Activated gamma-delta T cell (primary cell): ENCODE results near the gene NCOA3.
"Not testable (repeated sequence)": the region's sequence is repeated elsewhere in the genome, so short reads cannot be mapped to it uniquely, and the experiment has no call there.

ENCODE experiments used
- DNase-seq: peaks from one replicate; lab custom pipeline; 2025; lab: John Stamatoyannopoulos, UW

The NCOA3 gene

DNA sequence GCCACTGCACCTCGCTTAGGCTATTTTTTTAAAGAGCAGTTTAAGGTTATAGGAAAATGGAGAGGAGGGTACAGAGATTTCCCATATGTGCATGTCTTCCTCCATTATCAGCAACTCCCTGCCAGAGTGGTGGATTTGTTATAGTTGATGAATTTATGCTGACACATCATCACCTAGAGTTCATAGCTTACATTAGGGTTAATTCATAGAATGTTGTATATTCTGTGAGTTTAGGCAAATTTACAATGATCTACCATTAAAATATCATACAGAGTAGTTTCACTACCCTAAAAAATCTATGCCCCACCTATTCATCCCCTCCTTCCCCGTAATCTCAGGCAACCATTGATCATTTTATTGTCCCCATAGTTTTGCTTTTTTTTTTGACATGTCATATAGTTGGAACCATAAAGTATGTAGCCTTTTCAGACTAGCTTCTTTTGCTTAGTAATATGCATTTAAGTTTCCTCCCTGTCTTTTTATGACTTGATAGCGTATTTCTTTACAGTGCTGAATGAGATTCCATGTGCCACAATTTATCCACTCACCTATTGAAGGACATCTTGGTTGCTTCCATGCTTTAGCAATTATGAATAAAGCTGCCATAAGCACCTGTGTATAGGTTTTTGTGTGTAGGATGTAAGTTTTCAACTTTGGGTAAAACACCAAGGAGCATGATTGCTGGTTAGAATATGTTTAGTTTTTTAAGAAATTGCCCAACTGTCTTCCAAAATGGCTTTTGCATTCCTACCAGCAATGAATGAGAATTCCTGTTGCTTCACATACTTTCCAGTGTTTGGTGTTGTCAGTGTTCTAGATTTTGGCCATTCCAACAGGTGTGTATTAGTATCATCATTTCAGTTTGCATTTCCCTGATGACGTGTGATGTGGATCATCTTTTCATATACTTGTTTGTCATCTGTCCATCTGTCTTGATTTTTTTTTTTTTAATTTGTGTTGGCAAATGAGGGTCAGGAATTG lies 60.2 kb downstream of the NCOA3 start:
- no peak for DNase-seq

DNA sequence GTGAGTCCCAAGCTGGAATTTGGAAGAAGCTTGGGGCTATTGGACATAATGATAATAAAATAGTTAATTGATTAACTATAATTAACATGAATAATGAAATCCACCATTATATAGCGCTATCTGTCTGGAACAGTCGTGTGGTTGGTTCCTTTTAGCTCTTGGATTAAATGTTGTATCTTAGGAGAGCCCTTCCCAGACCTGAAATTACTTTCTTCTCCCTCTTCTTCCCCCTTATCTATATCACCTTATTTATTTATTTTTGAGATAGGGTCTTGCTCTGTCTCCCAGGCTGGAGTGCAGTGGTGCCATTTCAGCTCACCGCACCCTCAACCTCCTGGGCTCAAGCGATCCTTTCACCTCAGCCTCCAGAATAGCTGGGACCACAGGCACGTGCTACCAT lies 64.6 kb downstream of the NCOA3 start:
- DNase-seq: no peak

DNA sequence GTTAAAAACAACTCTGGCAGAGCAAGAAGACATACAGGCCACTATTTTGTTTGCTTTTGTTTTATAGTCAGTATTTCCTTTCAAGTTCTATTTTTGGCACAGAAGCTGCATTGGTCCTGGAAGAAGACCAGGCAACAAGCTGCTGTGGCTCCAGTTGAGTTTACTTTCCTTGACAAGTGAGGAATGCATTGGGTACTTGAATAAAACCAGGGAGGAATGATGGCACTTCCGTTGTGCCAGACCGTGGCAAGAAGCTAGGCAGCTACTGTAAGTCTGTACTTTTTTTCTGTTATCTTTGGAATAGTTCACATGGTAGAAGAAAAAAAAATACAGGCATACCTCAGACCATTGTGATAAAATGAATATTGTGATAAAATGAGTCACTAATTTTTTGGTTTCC lies 66.3 kb downstream of the NCOA3 start:
- DNase-seq: no peak

DNA sequence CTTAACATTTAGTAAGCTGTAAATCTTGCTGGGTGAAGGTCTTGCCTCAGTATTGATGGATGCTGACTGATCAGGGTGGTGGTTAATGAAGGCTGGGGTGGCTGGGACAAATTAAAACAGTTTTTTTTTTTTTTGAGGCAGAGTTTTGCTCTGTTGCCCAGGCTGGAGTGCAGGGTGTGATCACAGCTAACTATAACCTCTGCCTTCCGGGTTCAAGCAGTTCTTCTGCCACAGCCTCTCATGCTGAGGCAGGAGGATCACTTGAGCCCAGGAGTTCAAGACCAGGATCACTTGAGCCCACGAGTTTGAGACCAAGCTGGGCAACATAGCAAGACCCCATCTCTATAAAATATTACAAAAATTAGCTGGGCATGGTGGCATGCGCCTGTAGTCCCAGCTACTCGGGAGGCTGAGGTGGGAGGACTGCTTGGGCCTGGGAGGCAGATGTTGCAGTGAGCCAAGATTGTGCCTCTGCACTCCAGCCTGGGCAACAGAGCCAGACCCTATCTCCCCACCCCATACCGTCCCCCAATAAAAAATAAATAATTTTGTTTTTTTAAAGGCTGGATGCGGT lies 67.2 kb downstream of the NCOA3 start:
- DNase-seq: no peak

DNA sequence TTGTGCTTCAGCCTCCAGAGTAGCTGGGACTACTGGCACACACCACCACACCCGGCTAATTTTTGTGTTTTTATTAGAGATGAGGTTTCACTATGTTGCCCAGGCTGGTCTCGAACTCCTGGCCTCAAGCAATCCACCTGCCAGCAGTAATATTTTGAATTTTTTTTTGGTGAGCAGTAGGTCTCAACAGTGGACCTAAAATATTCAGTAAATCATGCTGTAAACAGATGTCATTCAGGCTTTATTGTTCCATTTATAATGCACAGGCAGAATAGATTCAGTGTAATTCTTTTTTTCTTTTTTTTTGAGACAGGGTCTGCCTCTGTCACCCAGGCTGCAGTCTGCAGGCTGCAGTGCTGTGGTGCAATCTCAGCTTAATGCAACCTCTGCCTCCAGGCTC lies 69.7 kb downstream of the NCOA3 start:
- DNase-seq: no peak

DNA sequence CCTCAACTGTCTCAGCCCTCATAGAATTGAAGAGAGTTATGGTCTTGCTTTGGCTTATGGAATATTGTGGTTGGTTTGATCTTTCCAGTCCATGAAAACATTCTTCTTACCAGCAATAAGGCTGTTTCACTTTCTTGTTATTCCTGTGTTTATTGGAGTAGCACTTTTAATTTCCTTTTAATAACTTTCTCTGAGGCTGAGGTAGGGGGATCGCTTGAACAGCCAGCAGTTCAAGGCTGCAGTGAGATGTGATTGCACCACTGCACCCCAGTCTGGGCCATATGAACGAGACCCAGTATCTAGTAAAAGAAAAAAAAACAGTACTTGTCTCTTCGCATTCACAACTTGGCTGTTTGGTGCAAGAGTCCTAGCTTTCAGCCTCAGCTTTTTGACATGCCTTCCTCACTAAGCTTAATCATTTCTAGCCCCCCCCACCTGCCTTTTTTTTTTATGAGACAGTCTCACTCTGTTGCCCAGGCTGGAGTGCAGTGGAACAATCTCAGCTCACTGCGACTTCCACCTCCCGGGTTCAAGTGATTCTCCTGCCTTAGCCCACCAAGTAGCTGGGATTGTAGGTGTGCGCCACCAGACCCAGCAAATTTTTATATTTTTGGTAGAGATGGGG lies 70.5 kb downstream of the NCOA3 start:
- no peak for DNase-seq

DNA sequence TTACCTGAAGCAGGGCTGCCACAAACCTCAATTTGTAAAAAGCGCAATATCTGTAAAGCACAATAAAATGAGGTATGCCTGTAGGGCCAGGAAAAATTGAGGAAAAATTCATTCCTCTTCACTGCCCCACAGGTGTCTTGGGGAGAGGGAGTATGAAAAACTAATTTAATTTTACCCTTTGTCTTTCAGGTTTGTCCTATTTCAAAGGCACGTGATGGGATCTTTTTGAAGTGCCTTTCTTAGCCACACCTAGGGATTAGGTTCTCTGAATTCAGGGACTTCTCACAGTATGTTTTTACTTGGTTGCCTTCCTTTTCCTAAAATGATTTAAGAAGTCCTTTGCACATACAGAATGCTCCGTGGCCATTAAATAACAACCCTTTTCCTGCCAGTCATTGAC lies 71.9 kb downstream of the NCOA3 start:
- no peak for DNase-seq

DNA sequence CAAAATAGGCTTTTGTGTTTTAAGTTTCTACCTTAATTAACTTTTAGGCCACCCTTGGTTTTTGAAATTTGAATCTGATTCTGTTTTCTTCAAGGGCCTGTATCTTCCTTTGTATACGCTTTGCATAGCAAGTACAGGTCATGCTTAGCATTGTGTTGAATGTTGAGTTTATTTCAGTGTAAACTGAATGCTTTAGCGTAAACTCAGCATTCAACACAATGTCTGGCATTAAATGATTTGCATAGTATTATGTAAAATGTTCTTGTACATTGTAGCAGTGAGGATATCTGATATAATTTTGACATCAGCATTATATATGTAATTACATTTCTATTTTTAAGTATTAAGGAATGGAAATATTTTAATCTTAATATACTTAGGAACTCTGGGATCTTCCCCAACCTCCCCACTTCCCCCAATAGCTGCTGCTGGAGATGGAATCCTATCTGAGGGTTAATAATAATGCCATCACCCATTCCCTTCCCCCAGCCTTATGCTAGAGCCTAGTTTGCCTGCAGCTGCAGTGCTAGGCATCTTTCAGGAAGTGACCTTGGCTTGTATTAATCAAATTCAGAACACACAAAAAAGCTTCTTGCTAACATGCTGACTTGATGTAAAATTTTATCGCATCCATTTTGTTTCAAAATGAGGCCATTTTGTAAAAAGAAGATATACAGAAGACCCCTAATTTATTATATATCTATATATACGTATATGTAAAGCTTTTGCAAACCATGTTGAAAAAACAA lies 73.1 kb downstream of the NCOA3 start:
- no peak for DNase-seq

DNA sequence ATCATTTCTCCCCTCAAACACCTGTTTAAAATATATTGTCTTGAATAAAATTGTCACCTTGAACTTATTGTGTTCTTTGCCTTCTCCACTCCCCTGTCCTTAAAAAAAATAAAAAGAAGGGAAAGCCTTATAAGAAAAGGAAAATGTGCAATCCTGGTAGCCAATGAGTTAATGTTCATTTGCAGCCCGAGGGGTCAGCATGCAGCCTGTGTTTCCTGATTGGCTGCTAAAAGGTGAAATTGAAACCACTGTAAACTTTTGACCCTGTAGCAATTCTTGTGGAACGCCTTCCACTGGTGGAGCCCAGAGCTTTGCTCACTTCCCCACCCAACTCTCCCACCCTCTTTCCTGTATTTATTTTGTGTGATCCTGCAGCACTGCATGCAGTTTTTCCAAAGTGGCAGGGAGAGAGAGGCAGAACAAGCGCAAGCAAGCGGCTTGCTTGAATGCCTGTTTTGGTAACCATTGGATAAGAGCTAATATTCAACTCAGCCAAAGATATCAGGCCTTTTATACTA lies 74.9 kb downstream of the NCOA3 start:
- DNase-seq: no peak

DNA sequence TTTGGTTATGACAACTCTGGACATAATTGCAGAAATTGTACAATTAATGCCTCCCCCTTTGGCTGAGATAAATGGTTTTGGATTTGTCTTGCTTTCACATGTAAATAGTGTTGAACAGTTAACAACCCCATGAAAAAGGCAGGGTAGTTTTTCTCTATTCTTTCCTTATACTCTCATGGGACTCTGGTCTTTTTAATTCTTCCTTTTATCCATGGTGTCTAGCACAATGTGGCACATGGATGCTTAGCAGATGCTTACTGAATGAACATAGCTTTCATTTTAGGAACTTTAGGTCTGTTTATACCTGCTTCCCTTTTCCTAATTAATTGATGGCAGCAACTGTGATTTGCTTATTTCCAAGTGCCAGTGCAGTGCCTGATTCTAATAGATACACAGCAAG lies 75.6 kb downstream of the NCOA3 start:
- no peak for DNase-seq

DNA sequence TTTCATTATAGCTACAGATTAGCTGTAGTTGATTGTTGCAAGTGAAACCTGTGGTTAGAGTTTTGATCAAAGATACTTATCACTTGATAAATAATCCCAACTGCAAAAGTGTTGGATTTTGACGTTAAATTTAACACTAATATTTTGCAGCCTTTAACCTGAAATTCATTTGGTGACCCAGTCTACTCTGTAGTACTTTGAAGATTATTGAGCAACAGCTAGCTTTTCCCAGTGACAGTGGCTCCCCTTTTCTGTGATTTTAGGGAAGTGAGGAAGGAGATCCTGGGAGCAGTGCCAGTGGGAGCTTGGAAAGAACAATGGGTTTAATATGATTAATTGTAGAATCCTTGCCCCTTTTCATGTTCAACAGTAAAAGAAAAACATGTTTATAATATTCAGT lies 76.9 kb downstream of the NCOA3 start:
- DNase-seq: no peak

DNA sequence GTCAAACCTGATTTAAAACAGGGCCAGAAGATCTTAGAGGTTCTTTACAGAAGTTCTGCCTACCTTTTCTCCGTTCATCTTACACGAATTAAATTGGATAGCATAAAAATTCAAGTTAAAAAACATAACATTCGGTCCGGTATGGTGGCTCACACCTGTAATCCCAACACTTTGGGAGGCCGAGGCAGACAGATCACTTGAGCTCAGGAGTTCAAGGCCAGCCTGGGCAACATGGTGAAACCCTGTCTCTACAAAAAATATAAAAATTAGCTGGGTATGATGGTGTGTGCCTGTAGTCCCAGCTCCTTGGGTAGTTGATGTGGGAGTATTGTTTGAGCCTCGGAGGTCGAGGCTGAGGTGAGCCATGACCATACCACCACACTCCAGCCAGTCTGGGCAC lies 79.0 kb downstream of the NCOA3 start:
- DNase-seq: not testable (repeated sequence)

DNA sequence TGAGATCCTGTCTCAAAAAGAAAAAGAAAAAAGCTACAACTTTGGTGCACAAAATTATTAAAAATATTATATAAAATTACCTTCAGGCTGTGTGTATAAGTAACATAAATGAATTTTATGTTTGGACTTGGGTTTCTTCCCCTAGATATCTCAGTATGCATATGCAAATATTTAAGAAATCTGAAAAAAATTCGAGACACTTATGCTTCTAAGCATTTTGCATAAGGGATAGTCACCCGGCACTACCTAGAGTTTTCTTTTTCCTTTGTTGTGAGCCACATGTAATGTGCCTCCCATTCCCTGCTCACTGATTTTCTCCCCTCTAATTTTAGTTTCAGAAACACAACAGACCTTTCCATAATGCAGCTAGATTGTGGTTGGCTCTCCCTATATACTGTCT lies 79.4 kb downstream of the NCOA3 start:
- DNase-seq: no peak

DNA sequence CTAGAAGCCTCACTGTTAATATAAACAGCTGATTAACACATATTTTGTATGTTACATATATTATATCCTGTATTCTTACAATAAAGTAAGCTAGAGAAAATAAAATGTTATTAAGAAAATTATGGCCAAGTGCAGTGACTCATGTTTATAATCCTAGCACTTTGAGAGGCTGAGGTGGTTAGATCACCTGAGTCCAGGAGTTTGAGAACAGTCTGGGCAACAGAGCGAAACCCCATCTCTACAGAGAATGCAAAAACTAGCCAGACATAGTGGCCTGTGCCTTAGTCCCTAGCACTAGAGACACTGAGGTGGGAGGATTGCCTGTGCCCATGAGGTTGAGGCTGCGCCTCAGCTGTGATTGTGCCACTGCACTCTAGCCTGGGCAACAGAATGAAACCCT lies 81.9 kb downstream of the NCOA3 start:
- no peak for DNase-seq

DNA sequence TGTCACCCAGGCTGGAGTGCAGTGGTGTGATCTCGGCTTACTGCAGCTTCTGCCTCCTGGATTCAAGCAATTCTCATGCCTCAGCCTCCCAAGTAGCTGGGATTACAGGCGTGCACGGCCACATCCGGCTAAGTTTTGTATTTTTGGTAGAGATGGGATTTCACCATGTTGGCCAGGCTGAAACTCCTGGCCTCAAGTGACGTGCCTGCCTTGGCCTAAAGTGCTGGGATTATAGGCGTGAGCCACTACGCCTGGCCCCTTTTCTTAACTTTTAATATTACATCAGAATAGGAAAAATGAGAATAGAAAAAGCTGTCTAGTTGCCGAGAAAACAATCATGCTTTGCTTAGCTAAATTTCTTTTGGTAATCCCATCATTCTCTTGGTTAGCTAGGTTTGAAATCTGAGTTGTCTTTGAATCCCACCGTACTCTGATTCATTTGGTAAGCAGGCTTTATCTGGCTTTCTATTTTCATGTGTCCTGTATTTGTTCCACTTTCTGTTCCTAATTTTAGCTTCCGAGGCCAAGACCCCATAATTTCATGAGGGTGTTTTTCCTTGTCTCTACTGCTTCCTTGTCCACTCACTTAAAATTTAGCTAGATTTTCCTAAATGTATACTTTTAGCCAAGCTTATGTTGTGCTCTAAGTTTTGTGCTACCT lies 83.5 kb downstream of the NCOA3 start:
- no peak for DNase-seq

DNA sequence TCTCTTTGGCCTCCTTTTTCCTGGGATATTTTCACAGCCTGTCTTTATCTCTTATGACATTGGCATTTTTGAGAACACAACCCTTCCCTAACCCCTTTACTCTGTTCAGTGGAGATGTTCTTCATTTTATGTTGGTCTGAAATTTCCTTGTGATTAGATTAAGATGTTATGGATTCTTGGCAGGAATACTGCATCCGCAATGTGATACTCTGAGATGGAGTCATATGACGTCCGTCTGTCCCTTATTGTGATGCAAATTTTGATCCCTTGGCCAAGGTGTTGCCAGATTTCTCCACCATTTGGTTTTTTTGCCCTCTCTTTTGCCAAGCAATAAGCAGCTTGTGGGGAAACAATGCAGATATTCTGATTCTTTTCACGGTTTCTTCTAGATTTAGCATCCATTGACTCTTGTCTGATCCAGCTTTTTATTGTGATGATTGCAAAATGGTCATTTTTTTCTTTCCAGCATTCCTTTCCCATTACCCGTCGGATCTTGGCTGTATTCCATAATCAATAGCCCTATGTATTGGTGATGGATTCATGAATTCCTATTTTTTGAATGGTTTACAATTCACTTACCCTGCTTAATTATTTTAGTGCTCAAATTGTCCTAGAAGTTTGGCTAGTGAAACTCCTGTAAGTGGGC lies 85.1 kb downstream of the NCOA3 start:
- no peak for DNase-seq

DNA sequence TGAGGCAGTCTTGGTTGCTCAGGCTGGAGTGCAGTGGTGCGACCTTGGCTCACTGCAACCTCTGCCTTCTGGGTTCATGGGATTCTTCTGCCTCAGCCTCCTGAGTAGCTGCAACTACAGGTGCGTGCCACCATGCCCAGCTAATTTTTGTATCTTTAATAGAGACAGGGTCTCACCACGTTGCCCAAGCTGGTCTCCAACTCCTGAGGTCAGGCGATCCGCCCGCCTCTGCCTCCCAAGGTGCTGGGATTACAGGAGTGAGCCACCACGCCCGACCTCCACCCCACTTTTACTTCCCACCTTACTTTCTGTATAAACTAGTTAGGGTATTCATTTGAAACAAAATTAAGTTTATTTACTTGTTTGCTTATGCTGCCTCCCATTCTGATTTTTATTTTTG lies 86.5 kb downstream of the NCOA3 start:
- no peak for DNase-seq

DNA sequence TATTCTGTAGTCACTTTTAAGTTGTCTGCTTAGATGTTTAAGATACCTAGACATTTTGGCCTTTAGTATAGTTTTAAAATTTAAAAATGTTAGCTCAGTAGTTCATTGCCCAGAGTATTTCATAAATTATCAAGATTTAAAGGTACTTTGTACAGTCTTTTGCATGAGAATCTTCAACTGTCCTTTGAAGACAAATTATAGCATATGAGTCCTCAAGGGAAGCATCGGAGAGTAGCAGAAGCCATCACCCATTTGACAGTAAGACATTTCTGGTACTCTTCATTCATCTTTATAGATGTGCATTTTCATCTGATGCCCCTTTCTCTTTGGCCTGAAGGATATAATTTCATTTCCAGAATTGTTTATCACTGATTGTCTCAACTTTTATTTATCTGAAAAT lies 89.5 kb downstream of the NCOA3 start:
- no peak for DNase-seq

DNA sequence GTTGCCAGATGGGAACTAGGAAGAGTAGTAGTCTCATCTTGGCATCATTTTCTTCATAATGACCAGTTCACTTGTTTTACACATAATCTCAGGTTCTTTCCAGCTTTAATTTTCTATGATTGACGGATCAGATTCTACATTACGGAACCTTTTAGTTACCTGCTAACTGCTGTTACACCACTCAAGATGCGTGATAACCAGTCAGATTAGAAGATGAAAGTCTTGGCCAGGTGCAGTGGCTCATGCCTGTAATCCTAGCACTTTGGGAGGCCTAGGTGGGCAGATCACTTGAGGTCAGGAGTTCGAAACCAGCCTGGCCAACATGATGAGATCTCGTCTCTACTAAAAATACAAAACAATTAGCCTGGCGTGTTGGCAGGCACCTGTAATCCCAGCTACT lies 92.5 kb downstream of the NCOA3 start:
- DNase-seq: no peak

DNA sequence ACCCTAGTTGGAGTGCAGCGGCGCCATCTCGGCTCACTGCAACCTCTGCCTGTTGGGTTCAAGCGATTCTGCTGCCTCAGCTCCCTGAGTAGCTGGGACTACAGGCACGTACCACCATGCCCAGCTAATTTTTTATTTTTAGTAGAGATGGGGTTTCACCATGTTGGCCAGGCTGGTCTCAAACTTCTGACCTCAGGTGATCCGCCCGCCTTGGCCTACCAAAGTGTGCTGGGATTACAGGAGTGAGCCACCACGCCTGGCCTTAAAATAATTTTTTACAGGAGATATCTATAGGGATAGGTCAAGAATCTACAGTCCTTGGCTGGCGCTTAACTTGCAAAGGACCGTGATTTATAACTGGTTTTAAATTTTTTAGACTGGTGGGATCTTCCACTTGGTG lies 93.5 kb downstream of the NCOA3 start:
- DNase-seq: not testable (repeated sequence)

DNA sequence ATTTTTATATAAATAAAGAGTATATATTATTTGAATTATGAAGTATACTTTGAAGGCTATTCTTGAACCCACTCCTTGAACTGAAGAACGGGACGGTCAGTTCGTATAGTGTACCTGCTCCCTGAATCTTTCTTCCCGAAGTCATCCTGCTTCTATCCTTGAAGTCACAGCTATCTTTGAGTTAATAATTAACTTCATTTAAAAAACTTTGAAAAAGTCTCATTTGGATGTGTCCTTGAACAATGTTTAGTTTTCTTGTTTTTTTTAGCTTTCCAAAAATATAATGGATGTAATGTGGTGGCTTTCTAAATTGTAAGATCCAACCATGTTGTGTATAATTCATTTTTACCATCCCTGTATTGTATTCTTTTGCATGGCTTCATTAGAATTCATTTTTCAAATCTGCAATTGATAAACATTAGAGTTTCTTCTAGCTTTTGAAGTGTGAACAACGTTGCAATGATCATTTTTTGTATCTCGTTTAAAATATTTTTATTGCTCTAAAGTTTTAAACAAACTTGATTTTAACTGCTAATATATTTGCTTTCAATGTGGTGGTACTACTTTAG lies 94.4 kb downstream of the NCOA3 start:
- no peak for DNase-seq
